HG03558 (cell line): ENCODE results near the gene SEMA4F.

ENCODE experiments used
- ATAC-seq: cut with Tn5 transposase; IDR thresholded peaks from one replicate; pipeline ENCODE4 v1.9.1; 2021; ENCODE audit warnings: moderate number of reproducible peaks; ENCODE audit not compliant: unreplicated experiment; ENCODE audit errors: extremely low read depth

The SEMA4F gene

DNA sequence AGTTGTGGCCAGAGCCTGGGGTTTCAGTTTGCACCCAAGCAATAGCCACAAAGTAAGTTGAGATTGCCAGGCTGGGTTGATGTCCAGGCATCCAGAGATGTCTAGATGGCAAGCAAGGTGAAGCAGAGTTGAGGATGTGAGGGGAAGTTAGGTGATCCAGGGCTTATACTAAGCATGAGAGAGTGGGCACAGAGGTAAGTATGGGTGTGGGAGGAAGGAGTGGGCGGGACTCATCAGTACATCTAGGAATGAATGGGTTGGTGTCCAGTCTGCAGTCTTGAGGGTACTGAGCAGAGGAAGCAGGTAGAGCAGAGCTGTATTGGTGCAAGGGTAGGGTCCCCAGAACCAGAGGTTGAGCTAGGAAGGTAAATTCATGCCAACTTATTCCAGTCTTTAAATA lies 1.5 kb downstream of the SEMA4F start:
- no peak for ATAC-seq

DNA sequence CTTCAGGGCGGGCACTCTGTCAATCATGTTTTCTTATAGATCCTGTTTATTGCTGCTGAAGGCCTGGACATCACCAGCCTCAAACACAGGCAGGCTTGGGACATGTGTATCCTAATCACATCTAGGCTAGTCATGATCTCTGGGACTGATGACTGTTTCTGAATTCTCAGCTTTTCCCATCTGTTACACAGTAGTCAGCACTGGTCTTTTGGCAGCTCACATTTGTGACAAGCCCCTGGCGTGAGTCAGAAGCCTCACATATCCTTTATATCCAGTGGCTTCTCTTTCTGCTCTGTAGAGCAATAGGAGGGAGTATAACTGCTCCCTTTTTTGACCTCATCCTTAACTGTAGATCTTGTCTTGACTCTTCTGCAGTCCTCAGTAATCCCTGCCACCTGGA lies 4.5 kb downstream of the SEMA4F start:
- ATAC-seq: no peak

DNA sequence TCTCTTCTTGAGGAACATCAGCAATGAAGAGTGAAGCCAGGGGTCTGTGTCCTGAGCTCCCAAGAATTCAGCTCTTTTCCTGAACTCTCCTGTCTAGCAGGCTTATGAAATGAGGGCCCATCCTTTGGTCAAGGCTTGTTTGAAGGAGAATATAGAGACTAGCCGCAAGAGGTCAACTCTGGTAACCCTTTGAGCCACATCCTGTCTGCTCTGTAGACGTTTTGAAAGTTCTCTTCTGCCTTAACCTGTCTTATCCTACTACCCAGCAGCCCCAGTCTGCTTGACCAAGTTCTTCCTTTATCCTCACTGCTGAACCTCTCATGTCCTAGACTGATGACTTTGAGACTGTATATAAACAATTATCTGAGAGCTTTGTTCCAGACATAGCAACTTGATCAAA lies 5.4 kb downstream of the SEMA4F start:
- no peak for ATAC-seq

DNA sequence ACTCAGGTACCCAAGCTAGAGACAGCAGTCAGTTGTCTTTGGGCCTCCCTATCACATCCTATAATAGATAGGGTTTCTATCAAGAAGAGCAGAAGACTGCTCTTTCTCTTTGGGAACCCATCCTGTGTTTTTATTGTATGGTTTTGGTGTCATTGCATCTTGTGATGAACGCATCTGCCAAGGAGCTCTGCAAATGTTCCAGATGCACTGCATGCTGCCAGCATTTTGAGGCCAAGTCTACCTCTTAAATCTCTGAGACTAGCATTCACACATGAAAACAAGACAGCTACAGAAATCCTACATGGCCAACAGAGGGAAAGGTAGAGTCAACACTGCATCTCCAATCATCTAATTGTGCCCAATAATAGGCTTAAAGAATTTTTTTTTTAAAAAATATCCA lies 14.0 kb downstream of the SEMA4F start:
- no peak for ATAC-seq

DNA sequence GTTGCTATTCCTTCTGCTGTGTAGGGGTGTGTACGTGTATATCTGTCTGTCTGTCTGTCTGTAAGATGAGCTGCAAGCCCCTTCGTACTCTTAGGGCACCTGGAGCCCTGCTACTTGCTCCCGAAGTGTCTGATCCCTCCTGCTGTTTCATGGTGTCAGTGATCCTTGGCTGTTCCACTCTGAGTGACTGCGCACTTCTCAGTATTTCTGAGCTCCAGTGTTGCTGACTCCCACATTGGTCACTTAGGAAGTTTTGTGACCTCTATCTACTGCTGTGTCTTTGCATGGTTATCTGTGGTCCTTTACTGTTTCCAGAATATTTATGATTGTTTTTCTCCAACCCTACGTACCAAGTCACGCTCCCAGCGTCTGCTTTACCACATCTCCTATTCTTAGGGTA lies 16.2 kb downstream of the SEMA4F start:
- ATAC-seq: no peak

DNA sequence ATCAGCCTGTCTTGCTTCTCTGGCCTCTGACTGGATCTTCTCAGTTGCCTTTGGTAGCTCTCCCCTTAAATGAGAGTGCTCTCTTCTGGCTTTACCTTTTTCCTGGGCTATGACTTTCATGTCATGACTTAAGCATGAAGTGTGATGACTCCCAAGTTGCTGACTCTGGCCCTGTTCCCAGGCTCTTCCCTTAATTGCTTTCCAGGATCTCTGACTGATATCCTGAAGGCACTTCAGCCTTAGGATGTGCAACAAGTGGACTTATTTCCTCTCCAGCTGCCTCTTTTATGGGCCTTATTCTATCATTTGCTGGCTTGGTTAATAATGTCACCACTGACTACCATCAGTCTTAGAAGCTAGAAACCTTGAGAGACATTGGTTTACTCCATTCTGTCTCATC lies 17.4 kb downstream of the SEMA4F start:
- no peak for ATAC-seq

DNA sequence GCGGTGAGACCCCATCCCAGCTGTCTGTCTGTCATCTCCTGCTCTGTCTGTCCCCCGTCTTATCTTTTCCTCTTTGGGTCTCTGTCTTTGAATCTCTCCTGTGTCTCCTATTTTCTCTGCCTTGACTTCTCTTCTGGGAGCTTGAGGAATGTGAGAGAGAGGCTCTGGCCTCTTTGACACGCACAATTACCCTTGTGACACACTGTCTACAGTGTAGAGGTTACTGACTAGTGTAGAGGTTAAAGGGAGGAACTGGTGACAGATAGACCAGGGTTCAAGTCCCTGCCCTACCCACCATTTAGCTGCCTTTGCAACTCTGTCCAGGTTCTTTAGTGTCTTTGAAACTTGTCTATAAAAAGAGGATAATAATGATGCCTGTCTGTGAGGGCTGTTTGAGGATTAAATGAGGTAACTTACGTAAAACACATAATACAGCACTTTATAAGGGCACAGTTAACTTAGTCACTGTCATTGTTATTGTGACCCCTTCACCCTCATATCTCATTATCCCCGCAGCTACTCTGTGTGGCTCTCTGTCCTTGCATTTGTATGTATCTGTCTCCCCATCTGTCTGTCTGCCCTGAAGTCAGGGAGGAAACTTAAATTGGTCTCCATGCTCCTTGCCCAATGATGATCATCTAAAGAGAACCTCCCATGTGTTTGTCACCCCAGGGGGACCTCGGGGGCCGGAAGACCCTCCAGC lies 19.9 kb downstream of the SEMA4F start:
- ATAC-seq: no peak

DNA sequence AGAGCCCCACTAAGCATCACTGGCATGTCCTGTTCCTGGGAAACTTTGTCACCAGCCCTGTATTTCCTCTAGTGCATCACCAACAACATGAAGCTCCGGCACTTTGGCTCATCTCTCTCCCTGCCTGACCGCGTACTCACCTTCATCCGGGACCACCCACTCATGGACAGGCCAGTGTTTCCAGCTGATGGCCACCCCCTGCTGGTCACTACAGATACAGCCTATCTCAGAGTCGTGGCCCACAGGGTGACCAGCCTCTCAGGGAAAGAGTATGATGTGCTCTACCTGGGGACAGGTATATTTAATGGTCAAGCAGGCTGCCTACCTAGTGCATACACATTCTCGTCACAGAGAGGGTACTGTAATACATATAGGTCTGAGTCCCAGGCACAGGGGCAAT lies 21.0 kb downstream of the SEMA4F start:
- ATAC-seq: no peak

DNA sequence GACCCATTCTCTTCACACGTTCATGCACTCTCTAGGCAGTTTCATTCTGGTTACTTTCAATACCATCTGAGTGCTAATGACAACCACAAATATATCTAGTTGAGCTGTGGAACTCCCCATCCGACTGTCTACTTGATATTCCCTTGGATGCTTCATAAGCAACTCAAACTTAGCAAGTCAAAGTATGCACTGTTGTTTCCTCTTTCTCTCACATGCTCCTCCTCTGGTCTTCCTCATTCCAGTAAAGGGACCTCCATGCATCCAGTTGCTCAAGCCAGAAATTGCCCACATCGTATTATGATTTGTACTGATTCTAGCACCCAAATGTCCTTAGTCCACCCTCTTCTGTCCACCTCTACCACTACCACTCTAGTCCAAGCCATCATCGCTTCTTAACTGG lies 22.3 kb downstream of the SEMA4F start:
- no peak for ATAC-seq

DNA sequence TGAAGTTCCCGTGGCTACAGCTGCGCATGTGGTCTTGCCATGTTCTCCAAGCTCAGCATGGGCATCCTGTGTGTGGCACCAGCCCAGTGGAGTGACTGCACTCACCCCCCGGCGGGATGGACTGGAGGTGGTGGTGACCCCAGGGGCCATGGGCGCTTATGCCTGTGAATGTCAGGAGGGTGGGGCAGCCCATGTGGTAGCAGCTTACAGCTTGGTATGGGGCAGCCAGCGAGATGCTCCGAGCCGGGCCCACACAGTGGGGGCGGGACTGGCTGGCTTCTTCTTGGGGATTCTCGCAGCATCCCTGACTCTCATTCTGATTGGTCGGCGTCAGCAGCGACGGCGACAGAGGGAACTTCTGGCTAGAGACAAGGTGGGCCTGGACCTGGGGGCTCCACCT lies 25.6 kb downstream of the SEMA4F start:
- no peak for ATAC-seq

DNA sequence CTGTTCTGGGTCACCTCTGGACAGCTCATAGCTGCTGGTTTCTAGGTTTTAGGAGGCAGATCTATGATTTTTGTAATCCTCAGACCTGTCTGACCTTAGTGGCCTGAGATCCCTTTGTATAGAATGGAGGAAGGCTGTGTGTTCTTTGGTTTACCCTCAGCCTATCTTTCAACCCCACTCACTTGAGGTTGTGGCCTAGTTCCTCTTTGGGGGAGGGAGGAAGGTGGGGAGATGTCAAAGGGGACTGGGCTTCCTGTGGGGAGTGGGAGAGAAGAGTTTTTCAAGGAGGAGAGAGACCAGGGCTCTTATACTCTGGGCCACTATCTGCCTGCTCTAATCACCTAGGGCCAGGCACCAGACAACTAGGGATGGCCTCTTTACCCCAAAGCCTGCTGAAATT lies 28.5 kb downstream of the SEMA4F start:
- ATAC-seq: no peak

DNA sequence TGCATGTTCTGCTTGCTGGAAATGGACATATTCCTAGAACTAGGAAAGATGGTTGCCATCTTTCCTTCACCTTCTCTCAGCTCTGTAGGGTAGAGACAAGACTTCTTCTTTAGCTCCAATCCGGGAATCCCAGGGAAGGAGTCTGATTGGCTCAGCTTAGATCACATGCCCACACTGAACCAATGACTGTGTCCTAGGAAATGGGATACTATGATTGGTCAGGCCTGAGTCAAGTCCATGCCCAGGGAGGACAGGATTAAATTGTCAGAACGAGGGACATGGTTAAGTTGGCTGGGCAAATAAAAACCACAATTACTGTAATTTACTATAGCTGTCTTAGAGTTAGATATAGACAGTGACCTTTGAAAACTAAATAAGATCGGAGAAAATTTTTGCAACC lies 31.4 kb downstream of the SEMA4F start:
- ATAC-seq: no peak

DNA sequence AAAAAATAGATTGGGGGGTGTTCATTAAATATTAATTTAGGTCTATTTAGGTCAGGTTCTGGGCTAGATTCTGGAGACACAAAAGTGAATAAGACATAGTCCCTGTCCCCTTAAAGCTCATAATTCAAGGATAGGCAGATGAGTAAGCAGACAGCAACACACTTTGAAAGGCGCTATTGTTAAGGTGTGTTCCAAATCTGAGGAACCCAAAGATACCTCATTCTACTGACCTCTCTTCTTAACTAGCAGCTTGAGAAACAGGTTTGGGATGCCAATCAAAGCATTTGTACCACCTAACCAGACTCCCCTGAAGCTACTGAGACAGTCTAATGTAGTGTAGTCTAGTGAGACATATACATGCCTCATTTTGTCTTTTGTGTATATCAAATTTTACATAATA lies 34.8 kb downstream of the SEMA4F start:
- ATAC-seq: no peak

DNA sequence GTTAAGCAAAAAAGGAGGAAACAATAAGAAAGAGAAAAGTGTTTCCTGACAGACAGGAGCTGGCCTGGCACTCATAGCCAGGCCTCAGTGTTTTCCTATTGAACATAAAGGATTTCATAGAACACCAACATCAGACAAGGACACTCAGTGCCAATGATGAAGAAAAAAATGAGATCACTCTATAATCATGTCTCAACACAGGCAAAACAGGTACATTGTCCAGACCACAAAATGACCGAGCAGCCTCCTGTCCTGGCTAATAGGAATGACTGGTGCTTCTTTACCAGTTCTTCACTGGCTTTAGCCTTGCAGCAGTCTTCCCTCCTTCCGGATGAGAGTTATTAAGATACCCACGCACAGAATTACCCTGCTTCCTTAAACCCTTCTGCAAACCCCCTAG lies 35.6 kb downstream of the SEMA4F start:
- ATAC-seq: no peak

DNA sequence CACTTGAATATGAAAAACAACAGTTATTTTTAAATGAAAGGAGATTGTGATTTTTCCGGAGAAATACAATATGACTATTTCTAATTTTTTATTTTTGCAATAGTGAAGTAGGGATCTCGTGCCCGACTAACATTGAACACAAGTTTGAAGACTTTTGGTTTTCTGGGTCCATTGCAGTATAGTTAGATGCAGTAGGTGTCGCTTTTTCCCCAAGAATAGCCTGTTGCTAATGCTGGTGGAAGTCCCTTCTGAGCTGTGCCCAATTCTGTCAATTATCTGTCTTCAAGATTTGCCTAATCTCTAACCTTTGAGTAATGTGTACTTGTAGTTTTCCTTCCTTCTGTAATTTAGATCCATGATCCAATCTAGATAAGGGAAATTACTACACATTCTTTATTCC lies 36.5 kb downstream of the SEMA4F start:
- ATAC-seq: no peak

DNA sequence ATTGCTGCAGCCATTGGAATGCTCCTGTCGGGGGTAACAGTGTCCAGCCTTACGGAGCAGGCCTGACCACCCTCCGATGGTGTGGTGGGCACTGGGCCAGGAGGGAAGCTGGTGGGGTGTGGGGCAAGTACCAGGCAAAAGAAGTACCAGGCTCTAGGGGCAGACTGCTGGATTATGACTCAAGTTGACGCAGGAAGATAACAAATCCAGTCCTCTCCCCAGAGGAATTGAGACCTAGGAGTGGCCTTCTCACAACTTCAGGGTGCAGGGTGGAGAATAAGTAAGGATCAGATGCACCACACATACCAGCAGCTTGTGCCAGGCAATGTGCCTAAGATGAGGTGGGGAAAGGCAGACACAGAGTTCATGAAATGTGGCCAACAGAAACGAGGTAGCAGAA lies 37.9 kb downstream of the SEMA4F start:
- ATAC-seq: no peak

DNA sequence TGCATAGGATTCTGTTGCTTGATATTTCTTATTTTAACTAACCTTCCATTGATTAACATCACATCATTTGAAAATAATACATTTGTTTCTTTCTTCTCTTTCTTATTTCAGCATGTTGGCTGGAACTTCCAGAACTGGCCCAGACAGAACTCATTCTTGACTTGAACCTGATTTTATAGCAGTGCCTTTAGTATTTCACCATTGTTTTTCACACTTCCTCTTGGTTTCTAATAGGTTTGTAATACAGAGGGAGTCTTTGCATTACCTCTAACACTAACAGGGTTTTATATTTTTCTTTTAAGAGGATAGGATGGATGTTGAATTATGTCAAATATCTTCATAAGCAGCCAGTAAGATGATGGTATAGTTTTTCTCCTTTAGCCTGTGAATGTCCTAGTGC lies 39.2 kb downstream of the SEMA4F start:
- ATAC-seq: no peak

DNA sequence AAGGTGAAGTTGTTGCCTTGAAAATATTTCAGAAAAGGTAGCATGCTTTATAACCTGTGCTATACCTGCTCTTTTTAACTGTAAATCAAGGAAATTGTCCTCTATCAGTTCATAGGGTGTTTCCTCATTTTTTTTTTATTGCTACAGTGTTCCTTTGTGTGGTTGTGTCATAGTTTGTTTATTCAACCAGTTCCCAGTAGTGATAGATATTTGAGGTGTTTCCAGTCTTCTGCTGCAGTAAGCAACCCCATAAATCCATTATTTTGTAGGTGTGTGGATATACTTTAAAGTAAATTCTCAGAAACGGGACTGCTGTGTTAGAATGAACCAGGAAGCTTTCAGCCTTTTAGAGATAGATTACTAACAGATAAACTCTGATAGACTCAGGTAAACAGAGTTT lies 39.6 kb downstream of the SEMA4F start:
- ATAC-seq: no peak

DNA sequence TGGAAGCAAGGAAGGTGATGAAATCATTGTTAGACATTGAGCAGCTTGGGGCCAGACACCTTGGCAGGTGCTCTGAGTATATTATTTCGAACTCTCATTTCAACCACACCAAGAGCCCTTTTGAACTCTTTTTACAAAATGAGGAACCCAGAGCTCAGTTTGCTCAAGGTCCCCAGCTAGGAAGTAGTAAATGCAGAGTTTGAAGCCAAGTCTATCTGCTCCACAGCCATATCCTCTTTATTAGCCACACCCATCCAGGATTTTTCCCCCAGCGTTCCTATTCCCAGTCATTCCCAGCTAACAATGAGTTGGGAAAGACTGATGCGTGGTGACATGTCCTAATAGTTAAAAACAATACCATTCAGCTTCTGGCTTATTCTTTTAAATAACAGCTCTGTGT lies 40.2 kb downstream of the SEMA4F start:
- ATAC-seq: no peak

DNA sequence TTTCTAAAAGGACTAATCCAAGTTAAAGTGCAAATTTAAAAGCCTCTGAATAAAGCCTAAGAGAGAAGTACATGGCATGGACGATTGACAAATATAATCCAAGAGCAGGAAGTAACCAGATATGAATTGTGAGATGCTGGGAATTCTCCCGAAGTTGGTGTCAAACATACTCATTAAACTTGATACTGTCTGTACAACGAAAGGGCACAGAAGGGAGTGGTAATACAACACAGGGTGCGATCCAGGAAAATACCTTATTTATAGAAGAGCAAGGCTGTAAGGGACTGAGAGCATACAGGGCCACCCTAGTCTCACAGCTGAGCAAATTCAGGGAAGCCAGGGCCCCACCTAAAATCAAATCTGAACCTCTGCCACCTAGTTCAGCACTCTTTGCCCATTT lies 41.6 kb downstream of the SEMA4F start:
- ATAC-seq: no peak

DNA sequence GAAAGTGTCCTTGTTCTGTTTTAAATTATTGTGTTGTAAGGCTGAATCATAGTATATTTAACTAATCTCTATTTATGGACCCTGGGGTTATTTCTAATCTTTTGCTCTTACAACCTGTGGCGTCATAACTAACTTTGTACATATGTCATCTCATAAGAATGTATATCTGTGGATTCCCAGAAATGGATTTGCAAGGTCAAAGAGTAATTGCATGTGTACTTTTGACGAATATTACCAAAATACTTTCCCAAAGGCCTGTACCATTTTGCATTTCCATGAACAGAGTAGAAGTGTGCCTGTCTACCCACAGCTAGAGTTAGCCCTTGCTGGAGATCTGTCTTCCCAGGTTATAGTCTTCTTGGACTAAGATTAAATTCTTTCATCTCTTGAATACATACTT lies 42.8 kb downstream of the SEMA4F start:
- no peak for ATAC-seq

DNA sequence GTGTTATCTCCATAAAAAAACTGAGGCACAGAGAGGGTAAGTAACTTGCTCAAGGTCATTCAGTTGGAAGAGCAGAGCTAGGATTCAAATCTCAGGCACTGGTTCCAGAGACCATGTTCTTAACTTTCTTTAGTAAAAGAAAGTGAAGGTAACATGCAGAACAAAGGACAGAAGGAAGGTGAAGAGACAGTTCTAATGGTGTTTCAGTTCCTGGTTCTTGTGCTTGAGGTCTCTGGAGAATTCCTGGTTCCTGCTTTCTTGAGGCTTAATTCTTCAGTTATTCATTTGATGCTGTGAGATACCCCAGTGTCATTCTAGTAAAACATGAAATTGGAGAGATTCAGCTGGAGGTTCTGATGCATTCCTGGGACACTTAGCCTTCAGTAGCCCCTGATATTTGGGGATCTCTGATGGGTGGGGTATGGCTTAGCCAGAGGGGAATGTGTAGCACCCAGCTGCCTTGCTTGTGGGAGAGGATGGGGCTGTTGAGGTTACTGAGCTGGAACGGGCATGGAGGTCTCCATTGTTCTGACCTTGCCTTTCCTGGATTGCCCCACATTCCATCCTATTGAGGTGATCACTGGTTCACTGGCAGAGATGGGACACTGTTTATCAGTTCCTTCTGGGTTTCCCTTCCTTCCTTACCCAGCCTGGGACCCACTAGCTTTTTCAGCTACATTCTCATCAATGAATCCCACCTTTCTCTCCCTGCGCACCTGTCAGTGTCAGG lies 46.8 kb downstream of the SEMA4F start:
- no peak for ATAC-seq
